GM12874 (cell line): ENCODE data around the gene PPP2R5E.

Source experiments
- TF ChIP-seq, protein P1 (sequence below): IDR thresholded peaks from 2 replicates; pipeline ENCODE4 v1.5.1; 2011; ENCODE audit warnings: low read depth, mild to moderate bottlenecking, control low read depth, low read length, moderate library complexity; ENCODE audit not compliant: insufficient read depth

PPP2R5E gene

DNA sequence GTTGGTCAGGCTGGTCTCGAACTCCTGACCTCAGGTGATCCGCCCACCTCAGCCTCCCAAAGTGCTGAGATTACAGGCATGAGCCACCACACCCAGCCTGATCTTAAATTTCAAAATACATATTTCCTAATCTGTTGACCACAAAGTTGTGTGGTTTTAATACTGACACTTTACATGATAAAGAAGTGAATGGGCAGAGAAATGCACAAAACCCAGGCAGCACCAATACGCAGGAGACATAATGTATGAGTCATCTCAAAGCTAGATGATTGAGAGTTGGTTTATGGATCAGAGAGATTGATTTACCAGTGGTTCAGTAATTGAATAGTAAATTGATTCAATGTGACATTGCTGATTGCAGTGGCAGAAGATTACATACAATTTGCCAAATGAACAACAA is 19.2 kb upstream of the PPP2R5E start:
- TF ChIP-seq, protein P1, sequence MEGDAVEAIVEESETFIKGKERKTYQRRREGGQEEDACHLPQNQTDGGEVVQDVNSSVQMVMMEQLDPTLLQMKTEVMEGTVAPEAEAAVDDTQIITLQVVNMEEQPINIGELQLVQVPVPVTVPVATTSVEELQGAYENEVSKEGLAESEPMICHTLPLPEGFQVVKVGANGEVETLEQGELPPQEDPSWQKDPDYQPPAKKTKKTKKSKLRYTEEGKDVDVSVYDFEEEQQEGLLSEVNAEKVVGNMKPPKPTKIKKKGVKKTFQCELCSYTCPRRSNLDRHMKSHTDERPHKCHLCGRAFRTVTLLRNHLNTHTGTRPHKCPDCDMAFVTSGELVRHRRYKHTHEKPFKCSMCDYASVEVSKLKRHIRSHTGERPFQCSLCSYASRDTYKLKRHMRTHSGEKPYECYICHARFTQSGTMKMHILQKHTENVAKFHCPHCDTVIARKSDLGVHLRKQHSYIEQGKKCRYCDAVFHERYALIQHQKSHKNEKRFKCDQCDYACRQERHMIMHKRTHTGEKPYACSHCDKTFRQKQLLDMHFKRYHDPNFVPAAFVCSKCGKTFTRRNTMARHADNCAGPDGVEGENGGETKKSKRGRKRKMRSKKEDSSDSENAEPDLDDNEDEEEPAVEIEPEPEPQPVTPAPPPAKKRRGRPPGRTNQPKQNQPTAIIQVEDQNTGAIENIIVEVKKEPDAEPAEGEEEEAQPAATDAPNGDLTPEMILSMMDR: no peak

DNA sequence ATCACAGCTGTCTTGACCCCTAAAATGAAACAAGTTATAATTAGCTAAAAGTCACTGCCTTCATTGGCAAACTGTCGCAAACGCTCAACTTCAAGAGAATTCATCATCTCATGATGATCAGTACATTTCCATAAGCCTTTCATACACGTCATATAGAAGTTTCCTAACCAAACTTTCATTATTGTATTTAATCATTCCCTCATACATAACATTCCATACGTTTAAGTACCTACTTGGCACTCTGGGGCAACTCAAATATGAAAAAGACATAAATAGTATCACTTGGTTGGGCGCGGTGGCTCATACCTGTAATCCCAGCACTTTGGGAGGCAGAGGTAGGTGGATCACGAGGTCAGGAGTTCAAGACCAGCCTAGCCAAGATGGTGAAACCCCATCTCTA is 12.4 kb upstream of the PPP2R5E start:
- TF ChIP-seq, protein P1: no peak

DNA sequence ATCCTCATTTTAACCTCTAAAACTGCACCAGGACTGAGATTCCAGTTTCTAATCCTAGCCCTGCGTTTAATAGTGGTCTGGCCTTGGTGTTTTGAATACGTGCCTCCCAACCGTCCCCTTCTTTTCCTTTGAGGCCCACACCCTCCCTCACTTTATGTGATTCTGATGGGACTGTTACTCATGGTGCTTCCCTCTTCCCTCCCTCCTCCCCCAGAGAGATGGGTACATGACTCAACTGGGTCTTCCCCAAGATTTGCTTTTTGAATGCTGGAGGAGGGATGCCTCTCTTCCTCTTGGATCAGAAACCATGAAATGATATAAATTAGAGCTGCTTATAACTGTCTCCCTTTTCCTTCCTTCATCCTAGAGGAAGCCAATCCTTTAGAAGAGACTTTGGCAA is 8.2 kb upstream of the PPP2R5E start:
- TF ChIP-seq, protein P1: no peak

DNA sequence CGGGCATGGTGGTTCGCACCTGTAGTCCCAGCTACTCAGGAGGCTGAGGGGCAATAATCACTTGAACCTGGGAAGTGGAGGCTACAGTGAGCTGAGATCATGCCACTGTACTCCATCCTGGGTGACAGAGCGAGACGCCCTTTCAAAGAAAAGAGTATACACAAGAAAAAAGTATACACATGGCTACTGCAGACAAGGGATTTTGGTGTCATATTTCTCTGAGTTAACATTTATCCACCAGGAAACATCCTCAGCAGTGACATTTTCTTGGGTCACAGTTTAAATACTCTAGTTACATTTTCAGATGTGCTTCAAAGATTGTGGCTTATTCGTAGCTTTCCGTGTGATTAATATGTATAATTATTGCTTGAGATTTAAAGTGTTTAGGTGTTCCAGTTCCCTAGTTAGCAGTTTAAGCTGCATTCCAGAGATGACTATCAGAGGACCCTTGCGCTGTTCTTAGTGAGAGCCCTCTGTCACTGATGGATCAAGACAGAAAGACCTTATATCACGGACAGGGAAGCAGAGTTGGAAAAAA is 4.7 kb upstream of the PPP2R5E start:
- TF ChIP-seq, protein P1: no peak

DNA sequence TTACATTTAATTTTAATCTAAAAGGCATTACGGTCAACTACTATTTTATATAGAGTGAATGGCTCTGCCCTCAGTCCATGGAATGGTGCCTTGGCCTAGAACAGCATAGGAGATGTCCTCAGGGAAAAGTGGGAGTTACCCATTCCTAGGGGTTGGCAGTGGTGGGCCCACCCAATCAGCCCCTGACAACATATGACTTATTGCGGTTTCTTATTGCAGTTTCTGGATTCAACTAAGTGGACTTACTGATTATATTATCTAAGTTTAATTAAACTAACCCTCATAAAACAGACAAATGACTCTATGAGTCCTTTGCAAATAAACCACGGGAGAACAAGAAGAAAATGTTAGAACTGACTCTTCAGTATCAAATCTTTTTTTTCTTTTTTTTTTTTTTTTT is 2.3 kb upstream of the PPP2R5E start:
- TF ChIP-seq, protein P1: no peak

DNA sequence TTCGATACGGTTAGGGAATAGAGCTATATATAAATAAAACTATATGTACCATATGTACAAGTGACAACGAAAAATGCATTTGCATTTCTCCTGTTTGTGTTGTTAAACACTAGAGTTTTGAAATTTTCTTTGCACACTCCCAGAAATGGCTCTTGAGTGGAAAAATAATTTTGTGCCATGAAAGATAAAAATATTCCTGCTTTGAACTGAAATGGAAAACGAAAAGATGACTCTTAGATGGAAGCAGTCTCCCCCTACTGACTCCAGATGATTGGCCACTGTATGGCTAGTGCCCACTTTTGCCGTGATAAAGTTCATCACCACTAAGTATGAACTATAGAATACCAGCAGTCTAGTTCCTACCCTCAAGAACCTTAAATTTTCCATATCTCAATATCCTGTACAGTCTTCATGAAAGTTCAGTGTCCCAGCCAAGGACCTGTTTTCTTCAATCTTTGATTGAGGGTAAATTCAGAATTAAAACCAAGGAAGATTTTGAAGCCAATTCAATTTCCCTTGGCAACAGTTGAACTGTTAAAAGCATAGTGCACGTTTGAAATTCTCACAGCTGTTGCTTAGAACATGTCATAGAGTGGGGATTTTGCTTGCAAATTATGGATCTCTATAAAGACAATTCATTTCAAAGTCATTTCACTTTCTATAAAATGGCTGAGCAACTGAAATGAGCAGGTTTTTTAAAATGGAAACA is 1.6 kb upstream of the PPP2R5E start:
- TF ChIP-seq, protein P1: peak; percentile 21; the same call in 1 of the 2 replicates

DNA sequence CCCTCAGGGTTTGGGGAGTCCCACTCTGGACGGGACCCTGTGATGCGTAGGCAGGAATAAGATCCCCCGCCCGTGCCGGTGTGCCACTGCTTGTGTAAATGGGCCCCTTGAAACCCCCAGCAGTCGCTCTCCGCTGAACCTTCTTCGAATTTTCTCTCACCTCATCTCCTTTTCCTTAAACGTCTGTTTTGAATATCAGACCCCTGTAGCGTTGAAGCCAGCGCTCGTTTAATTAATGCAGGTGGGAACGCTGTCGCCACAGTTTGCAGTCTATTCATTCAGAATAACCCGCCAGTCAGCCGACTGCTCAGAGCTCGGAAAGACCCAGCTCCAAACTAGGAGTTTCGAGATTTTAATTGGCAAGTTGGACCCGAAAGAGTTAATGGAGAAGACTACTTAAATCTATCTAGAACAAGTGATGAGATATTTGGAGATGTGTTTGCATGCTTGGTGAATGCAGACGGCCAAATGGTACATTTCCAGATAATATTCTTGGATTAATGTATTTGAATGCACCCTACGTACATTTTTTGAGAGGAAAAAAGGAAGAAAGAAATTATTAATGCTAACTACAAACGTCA is 739 bp upstream of the PPP2R5E start:
- TF ChIP-seq, protein P1: no peak
